ENCODE measurements around the gene HK2.
"Not testable (repeated sequence)": the region's sequence is repeated elsewhere in the genome, so short reads cannot be mapped to it uniquely, and the experiment has no call there.

The HK2 gene

GRCh38 chr2:74880054-74880728, 46.3 kb downstream of the HK2 start:
- no peak for DNase-seq

DNA sequence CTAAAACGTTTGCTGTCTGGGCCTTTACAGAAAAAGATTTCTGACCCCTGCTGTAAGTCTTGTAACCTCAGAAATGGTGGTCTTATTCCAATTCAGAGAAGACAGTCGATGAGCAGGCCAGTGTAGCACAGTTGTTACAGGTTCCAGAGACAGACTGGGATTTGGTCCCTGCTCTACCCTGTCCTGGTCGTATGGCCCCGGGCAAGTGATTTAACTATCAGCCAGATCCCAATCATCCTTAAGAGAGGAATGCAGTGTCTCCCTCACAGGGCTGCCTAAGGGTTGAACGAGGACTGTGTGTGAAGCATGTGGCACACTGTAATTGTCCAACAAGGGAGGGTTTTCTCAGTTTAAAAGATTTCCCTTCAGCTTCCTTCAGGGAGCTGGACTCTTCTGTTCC, 47.2 kb downstream of the HK2 start:
- no peak for DNase-seq

- no peak for DNase-seq
Observed at GRCh38 chr2:74881626-74882298, 47.8 kb downstream of the HK2 start.

DNA sequence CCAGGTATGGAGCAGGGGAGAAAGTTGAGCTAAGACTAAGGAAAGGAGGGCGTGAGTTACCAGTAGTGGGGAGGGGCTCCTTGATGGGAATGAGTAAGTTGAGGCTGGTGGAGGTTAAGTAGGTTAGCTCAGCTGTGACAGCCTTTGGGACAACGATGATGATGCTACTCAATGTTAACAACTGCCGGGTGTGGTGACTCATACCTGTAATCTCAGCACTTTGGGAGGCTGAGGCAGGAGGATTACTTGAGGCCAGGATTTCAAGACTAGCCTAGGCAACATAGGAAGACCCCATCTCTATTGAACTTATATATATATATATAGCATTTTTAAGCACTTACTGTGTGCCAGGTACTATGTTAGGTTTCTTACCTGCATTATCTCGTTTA, 48.4 kb downstream of the HK2 start:
- DNase-seq = no peak

- DNase-seq = no peak
Observed at GRCh38 chr2:74883011-74883410, 49.1 kb downstream of the HK2 start.

- DNase-seq = no peak
Observed at GRCh38 chr2:74884118-74884762, 50.3 kb downstream of the HK2 start.

DNA sequence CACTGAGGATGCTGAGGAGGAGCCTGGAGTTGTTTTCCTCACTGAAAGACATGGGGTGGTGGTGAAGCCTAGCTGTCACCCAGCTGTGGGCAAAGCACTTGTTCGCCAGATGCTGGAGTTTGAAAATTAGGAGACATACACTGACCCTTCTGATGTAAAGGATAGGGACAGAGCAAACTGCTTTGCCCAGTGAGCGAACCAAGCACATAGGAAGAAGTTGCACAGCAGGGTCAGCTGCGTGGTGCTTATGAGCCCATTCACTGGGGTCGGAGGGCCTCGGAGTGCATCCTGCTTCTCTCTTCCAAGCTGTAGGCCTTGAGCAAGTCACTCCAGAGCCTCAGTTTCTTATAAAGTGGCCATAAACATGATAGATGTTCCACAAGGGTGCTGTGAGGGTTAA, 50.9 kb downstream of the HK2 start:
- no peak for DNase-seq

DNA sequence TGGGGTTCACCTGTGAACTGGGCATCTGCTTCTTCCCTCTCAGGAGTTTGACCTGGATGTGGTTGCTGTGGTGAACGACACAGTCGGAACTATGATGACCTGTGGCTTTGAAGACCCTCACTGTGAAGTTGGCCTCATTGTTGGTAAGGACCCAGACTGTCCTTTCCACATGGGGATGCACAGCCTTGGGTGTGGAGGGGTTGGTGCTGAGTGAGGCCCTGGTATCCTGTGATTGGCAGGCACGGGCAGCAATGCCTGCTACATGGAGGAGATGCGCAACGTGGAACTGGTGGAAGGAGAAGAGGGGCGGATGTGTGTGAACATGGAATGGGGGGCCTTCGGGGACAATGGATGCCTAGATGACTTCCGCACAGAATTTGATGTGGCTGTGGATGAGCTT, 52.3 kb downstream of the HK2 start:
- no peak for DNase-seq

- no peak for DNase-seq
Observed at GRCh38 chr2:74886811-74887210, 52.9 kb downstream of the HK2 start.

- DNase-seq = peak; percentile 65
Observed at GRCh38 chr2:74887445-74887951, 53.6 kb downstream of the HK2 start.

GRCh38 chr2:74887960-74888700, 54.2 kb downstream of the HK2 start:
- peak; percentile 48 for DNase-seq

DNA sequence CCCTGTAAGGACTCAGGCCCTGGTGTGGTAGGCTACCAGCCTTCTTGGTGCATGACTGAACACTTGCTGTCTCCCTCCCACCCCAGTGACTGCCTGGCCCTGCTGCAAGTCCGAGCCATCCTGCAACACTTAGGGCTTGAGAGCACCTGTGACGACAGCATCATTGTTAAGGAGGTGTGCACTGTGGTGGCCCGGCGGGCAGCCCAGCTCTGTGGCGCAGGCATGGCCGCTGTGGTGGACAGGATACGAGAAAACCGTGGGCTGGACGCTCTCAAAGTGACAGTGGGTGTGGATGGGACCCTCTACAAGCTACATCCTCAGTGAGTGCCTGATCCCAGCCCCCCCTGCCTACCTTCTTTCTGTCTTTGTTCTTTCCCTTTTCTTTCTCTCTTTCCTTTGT, 55.2 kb downstream of the HK2 start:
- DNase-seq = no peak

DNA sequence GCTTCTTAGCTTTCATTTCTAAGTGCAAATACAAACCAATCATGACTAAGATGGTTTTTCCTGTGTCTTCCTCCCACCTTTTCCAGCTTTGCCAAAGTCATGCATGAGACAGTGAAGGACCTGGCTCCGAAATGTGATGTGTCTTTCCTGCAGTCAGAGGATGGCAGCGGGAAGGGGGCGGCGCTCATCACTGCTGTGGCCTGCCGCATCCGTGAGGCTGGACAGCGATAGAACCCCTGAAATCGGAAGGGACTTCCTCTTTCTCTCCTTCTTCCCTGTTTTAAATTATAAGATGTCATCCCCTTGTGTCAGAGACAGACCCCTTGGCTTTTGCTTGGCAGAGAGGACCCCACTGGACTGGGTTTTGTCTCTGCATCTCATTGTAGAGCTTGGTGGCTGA, 56.8 kb downstream of the HK2 start:
- DNase-seq = no peak

DNA sequence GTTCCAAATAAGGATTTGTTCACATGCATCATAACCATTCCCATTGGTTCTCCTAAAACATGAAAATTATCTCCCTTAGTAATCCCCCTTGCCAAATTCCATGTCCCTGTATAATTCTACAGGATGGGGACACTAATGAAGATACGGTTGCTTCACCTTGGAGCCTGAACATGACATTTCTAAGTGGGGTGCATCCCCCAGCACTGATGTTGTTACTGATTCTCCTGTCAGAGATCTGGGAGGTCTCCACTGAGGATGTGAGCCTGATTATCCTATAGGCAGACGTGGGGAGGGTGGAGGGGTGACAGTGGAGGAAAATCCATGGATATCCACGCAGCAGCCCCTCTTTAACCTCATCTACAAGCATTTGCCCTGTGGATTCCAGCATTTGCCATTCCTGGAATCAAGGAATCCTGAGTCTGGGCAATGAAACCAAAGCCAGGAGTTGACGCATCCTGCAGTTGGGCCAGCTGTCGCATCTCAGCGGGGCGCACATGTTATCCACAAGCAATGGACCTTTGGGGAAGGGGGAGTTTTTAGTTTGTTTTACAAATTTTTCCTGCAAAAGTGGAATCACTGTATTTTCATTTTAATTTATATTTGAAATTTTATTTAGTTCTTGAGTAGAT, 57.3 kb downstream of the HK2 start:
- DNase-seq = no peak

DNA sequence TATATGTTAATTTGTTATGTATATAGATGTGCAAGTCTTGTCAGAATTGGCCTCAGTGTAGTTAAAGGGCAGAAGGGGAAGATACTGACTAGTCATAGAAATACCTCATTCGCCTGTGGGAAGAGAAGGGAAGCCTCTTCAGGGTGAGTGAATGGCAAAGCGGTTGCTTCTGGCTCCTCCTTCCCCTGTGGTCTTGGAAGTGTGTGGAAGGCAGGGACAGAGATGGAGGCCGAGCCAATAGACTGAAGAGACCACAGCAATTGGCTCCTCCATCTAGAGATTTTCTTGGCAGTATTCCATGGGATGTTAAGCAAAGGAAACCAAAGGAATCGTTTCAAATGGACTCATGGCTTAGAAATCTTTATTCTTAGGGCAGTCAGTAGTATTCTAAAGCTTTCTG, 57.9 kb downstream of the HK2 start:
- DNase-seq = peak; percentile 79

GRCh38 chr2:74892609-74893008, 58.7 kb downstream of the HK2 start:
- DNase-seq = no peak

DNA sequence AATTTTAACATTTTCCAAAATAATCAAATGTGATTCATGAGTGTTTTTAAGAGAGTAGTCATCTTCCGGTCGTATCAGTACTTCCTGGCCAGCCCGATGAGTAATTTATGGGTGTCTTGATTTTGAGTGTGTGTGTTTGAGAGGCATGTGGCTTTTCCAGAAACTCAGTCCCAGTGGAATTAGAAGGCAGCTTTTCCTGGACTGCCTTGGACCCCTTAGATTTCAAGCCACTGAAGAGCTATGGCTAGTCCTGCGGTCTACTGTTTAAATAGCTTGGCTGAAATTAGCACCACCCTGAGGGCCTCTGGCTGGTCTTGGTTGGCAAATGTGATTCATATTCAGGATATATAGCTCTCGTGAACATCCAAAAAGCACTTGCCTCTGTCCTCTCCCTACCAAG, 59.4 kb downstream of the HK2 start:
- DNase-seq = peak; percentile 90

GRCh38 chr2:74894272-74894981, 60.5 kb downstream of the HK2 start:
- DNase-seq = peak; percentile 85

- no peak for DNase-seq
Observed at GRCh38 chr2:74895001-74895400, 61.1 kb downstream of the HK2 start.

GRCh38 chr2:74896232-74896631, 62.3 kb downstream of the HK2 start:
- no peak for DNase-seq

- not testable (repeated sequence) for DNase-seq
Observed at GRCh38 chr2:74900225-74900624, 66.3 kb downstream of the HK2 start.

DNA sequence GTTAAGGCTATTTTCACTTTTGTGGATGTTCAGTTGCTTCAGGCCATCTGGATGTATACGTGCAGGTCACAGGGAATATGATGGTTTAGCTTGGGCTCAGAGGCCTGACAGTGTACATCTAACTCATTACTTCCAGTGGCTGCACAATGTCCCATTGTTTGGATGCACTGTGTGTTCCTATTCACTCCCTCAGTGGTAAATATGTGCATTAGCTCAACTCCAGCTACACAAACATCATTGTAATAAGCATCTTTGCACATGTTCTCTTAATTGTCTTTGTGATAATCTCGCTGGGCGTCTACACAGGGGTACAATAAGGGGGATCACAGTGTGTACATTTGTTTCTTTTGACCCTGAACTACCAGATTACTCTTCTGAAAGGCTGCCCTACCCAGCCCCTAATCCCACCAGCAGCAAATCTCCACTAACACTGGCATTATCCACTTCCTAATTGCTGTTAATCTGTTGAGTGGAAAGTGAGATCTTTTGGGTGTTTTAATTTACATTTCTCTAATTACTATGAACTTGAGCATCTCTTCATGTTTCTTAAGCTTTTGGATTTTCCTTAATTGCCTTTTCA, 68.4 kb downstream of the HK2 start:
- no peak for DNase-seq

Measured in fibroblast of skin of right biceps (primary cell).